Uterus (tissue), 4 donors: ENCODE measurements around the gene MRGPRX1. TPM values are rescaled to one million over a fixed set of nuclear protein-coding genes. Genes with fewer than 3 reads are reported as not detected.

Experiments used
- DNase-seq, 2 donors: peaks; one replicate each; pipeline ENCODE4 v3.0.0-alpha.2; 2019 to 2020
- H3K27ac ChIP-seq, 2 donors: fragments of 200-600 bp; sonication (generic); 1 replicate in 1 of 2; 2 replicates in 1 of 2; pipeline ENCODE4 v1.5.1; 2016 to 2018
- H3K27me3 ChIP-seq, 2 donors: fragments of 200-600 bp; sonication (generic); one replicate each; pipeline ENCODE4 v1.5.1; 2018 to 2019; ENCODE audit warnings: control low read depth in 1 of 2
- H3K36me3 ChIP-seq, 2 donors: fragments of 200-600 bp; sonication (generic); one replicate each; pipeline ENCODE4 v1.5.1; 2019; ENCODE audit warnings: control low read depth in 1 of 2
- H3K4me1 ChIP-seq, 2 donors: fragments of 200-600 bp; sonication (generic); one replicate each; pipeline ENCODE4 v1.5.1; 2018 to 2019; ENCODE audit warnings: control low read depth in 1 of 2
- H3K4me3 ChIP-seq, 2 donors: fragments of 200-600 bp; sonication (generic); 1 replicate in 1 of 2; 2 replicates in 1 of 2; pipeline ENCODE4 v1.5.1; 2018 to 2019; ENCODE audit warnings: mild to moderate bottlenecking in 1 of 2
- H3K9me3 ChIP-seq, 2 donors: fragments of 200-600 bp; sonication (generic); one replicate each; pipeline ENCODE4 v1.5.1; 2019; ENCODE audit warnings: control low read depth in 1 of 2
- POLR2A ChIP-seq, 2 donors: fragments of 450-650 bp; IDR thresholded peaks; one replicate each; pipeline ENCODE4 v1.6.1; 2016; ENCODE audit warnings: antibody characterized with exemption in 2 of 2, mild to moderate bottlenecking in 1 of 2, moderate library complexity in 1 of 2
- intact Hi-C: fragments of 100-400 bp; cut with DNase I; formaldehyde crosslinking; loops from one replicate; pipeline ENCODE4 v1.15.1; 2023; ENCODE audit warnings: low total_unique reads
- total RNA-seq, 4 donors: library from RNA; depleted of rRNA in 3 of 4; stranded (reverse); fragments of >200 nt in 3 of 4; gene quantifications; one replicate each; pipeline versions ENCODE4 v1.1.0 to v1.2.4, GENCODE V29; 2014 to 2023
- TF ChIP-seq, protein P1 (sequence below), 4 experiments: fragments of 200-600 bp in 2 of 4; fragments of 450-650 bp in 2 of 4; sonication (generic) in 2 of 4; IDR thresholded peaks; one replicate each; pipeline ENCODE4 v1.5.1; 2016 to 2019; ENCODE audit warnings: antibody characterized with exemption in 4 of 4, mild to moderate bottlenecking in 2 of 4, moderate library complexity in 1 of 4
- donor health status: DM: yes; HTN: yes; CAD: no.

Gene MRGPRX1
- total RNA-seq, 4 donors from 2014 or later, result not detected

DNA sequence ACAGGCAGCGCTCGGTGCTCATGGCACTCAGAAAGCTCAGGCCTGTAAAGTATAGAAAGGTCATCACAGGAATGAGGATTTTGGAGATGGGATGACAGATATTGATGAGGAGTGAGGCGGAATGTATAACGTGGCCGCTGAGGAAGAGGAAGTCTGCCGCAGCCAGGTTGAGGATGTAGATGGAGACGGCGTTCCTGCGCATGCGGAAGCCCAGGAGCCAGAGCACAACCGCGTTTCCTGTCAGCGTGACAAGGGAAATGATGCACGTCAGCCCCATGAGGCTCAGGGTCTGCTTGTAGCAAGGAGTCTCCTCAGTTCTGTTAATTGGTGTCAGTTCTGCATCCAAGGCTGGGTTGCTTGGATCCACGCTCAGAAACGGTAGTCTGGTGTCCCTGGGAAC, 33.1 kb upstream of the MRGPRX1 start:
- no peak for DNase-seq
- no peak overlapping the region for H3K4me3 ChIP-seq
- TF ChIP-seq, protein P1, sequence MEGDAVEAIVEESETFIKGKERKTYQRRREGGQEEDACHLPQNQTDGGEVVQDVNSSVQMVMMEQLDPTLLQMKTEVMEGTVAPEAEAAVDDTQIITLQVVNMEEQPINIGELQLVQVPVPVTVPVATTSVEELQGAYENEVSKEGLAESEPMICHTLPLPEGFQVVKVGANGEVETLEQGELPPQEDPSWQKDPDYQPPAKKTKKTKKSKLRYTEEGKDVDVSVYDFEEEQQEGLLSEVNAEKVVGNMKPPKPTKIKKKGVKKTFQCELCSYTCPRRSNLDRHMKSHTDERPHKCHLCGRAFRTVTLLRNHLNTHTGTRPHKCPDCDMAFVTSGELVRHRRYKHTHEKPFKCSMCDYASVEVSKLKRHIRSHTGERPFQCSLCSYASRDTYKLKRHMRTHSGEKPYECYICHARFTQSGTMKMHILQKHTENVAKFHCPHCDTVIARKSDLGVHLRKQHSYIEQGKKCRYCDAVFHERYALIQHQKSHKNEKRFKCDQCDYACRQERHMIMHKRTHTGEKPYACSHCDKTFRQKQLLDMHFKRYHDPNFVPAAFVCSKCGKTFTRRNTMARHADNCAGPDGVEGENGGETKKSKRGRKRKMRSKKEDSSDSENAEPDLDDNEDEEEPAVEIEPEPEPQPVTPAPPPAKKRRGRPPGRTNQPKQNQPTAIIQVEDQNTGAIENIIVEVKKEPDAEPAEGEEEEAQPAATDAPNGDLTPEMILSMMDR (IDR thresholded peaks at IDR 0.05), result no peak
- no peak for TF ChIP-seq POLR2A (IDR thresholded peaks at IDR 0.05)
- intact Hi-C loops, result no loop called here
- H3K9me3 ChIP-seq, result no peaks in the 10 kb centered on the region
- no peaks in the 10 kb centered on the region for H3K4me1 ChIP-seq
- H3K36me3 ChIP-seq, result no peaks in the 10 kb centered on the region
- H3K27ac ChIP-seq, result no peak overlapping the region
- H3K27me3 ChIP-seq, result no peaks in the 10 kb centered on the region

DNA sequence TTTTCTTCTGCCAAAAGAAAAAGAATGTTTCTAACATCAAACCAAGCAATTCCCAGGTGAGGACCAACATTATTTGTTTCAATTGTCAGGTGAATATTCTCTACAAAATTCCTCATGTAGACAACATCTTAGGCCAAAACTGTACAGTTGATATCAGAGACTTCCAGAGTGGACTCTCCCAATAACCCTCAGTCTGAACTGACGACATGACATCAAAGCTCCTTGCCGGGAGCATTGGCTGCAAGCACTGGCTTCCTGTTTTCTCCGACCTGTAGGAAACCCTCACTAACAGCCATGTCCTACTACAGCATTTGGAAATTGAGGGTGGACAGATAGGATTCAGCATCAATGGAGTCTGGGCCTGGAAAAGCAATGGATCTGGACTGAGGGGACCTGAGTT, 30.5 kb upstream of the MRGPRX1 start:
- no peaks in the 10 kb centered on the region for H3K36me3 ChIP-seq
- H3K27ac ChIP-seq, result no peak overlapping the region
- no peaks in the 10 kb centered on the region for H3K4me1 ChIP-seq
- TF ChIP-seq, protein P1 (IDR thresholded peaks at IDR 0.05), result no peak
- no peak for TF ChIP-seq POLR2A (IDR thresholded peaks at IDR 0.05)
- no peaks in the 10 kb centered on the region for H3K27me3 ChIP-seq
- H3K4me3 ChIP-seq, result no peak overlapping the region
- intact Hi-C loops, result no loop called here
- H3K9me3 ChIP-seq, result no peaks in the 10 kb centered on the region
- no peak for DNase-seq

DNA sequence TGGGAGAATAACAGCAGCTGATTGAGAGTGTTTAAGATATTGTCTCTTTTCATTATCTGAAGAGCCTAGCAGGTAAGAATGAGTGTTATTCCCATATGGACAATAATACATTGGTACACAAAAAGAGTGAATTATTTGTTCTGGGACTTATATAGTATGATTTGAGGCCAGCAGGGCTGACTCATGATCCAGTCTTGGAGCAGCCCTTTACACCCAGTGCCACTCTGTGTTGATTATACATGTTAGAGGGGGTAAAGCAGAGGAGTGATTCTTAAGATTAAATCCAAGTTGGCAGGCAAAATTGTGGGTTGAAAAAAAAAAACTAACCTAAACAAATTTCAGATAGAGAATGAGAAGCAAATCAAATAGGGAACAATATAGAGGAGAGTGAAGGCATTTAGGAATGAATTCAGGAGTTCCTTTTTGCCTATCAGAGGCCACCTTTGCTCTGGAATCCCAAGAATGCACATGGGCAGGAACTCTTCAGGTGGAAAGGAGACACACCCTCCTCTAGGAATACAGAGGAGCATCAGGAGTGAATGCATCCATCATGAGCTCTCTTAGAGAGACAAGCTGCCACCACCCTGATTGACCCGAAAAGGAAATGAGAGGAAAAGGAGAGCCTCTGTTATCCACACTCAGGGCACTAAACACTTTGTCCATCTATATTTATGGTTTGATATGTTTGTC, 19.2 kb upstream of the MRGPRX1 start:
- H3K9me3 ChIP-seq, result no peaks in the 10 kb centered on the region
- no peaks in the 10 kb centered on the region for H3K27me3 ChIP-seq
- H3K27ac ChIP-seq, result no peak overlapping the region
- intact Hi-C loops, result no loop called here
- no peak for TF ChIP-seq POLR2A (IDR thresholded peaks at IDR 0.05)
- TF ChIP-seq, protein P1 (IDR thresholded peaks at IDR 0.05), result no peak
- H3K36me3 ChIP-seq, result no peaks in the 10 kb centered on the region
- no peak for DNase-seq
- H3K4me3 ChIP-seq, result no peak overlapping the region
- H3K4me1 ChIP-seq, result no peaks in the 10 kb centered on the region

DNA sequence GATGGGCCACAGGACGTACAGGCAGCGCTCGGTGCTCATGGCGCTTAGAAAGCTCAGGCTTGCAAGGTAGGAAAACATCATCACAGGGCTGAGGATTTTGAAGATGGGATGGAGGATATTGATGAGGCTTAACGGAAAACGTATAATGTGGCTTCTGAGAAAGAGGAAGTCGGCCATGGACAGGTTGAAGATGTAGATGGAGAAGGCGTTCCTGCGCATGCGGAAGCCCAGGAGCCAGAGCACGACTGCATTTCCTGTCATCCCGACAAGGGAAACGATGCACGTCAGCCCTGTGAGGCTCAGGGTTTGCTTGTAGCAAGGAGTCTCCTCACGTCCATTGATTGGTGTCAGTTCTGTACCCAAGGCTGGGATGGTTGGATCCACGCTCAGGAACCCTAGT, 17.4 kb upstream of the MRGPRX1 start:
- no peaks in the 10 kb centered on the region for H3K4me1 ChIP-seq
- H3K4me3 ChIP-seq, result no peak overlapping the region
- H3K27ac ChIP-seq, result no peak overlapping the region
- intact Hi-C loops, result no loop called here
- DNase-seq, result no peak
- H3K27me3 ChIP-seq, result no peaks in the 10 kb centered on the region
- no peaks in the 10 kb centered on the region for H3K9me3 ChIP-seq
- H3K36me3 ChIP-seq, result no peaks in the 10 kb centered on the region
- TF ChIP-seq POLR2A (IDR thresholded peaks at IDR 0.05), result no peak
- TF ChIP-seq, protein P1 (IDR thresholded peaks at IDR 0.05), result no peak

DNA sequence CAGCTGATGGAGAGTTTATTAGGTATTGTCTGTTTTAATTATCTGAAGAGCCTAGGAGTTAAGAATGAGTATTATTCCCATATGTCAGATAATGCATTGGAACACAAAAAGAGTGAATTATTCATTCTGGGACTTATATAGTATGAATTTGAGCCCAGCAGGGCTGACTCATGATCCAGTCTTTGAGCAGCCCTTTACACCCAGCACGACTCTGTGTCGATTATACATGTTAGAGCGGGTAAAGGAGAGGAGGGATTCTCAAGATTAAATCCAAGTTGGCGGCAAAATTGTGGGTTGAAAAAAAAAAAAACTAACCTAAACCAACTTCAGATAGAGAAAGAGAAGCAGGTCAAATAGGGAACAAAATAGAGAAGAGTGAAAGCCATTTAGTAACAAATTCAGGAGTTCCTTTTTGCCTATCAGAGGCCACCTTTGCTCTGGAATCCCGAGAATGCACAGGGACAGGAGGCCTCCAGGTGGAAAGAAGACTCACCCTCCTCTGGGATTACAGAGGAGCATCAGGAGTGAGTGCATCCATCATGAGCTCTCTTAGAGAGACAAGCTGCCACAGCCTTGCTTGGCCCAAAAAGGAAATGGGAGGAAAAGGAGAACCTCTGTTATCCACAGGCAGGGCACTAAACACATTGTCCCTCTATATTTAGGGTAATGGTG, 3.1 kb downstream of the MRGPRX1 start:
- no peaks in the 10 kb centered on the region for H3K36me3 ChIP-seq
- no peaks in the 10 kb centered on the region for H3K27me3 ChIP-seq
- DNase-seq, result no peak
- no peak overlapping the region for H3K27ac ChIP-seq
- TF ChIP-seq, protein P1 (IDR thresholded peaks at IDR 0.05), result no peak
- no peak for TF ChIP-seq POLR2A (IDR thresholded peaks at IDR 0.05)
- H3K4me1 ChIP-seq, result no peaks in the 10 kb centered on the region
- H3K9me3 ChIP-seq, result no peaks in the 10 kb centered on the region
- H3K4me3 ChIP-seq, result no peak overlapping the region
- intact Hi-C loops, result no loop called here
